Left lung (tissue), 10 donors: ENCODE measurements around the gene CHD5. TPM values are rescaled to one million over a fixed set of nuclear protein-coding genes. Genes with fewer than 3 reads are reported as not detected.

Experiments
- ATAC-seq: fragments of 200-7000 bp; cut with Tn5 transposase; one replicate; pipeline ENCODE4 v1.9.1; 2020; ENCODE audit warnings: moderate library complexity
- DNase-seq, 4 donors: peaks; one replicate each; pipeline ENCODE4 v3.0.0-alpha.2; 2013 to 2020
- H3K27ac ChIP-seq, 2 donors: fragments of 200-600 bp; sonication (generic) in 1 of 2; one replicate each; pipeline versions ENCODE4 v1.5.0 to v1.8.0; 2020 to 2021
- H3K27me3 ChIP-seq, 2 donors: fragments of 200-600 bp; sonication (generic) in 1 of 2; one replicate each; pipeline versions ENCODE4 v1.5.0 to v1.8.0; 2020 to 2021
- H3K36me3 ChIP-seq, 2 donors: fragments of 200-600 bp; sonication (generic) in 1 of 2; one replicate each; pipeline versions ENCODE4 v1.5.0 to v1.8.0; 2020 to 2021
- H3K4me1 ChIP-seq, 2 donors: fragments of 200-600 bp; one replicate each; pipeline ENCODE4 v1.8.0; 2021
- H3K4me3 ChIP-seq, 2 donors: fragments of 200-600 bp; sonication (generic) in 1 of 2; one replicate each; pipeline versions ENCODE4 v1.5.0 to v1.8.0; 2020 to 2021; ENCODE audit warnings: mild to moderate bottlenecking in 1 of 2
- H3K9me3 ChIP-seq, 2 donors: fragments of 200-600 bp; sonication (generic) in 1 of 2; one replicate each; pipeline versions ENCODE4 v1.5.0 to v1.8.0; 2020 to 2021
- intact Hi-C, 2 donors: fragments of 100-400 bp; cut with DNase I; formaldehyde crosslinking; loops; one replicate each; pipeline versions ENCODE4 v1.11.2 to v1.14.2; 2022
- polyA plus RNA-seq, 6 donors: library from polyadenylated mRNA; unstranded; fragments of 120-200 nt; gene quantifications; one replicate each; pipeline ENCODE4 v1.2.1, GENCODE V29; 2013; ENCODE audit not compliant: insufficient read length in 6 of 6
- total RNA-seq, 2 donors: library from RNA; stranded (reverse); fragmentation: NEBNext Ultra II Directional; extraction: Animal tissue kit (Norgen Biotek cat#: 25700); gene quantifications; one replicate each; pipeline ENCODE4 v1.2.1, GENCODE V29; 2021
- TF ChIP-seq, protein P1 (sequence below), 2 donors: fragments of 200-600 bp; sonication (generic) in 1 of 2; IDR thresholded peaks; one replicate each; pipeline versions ENCODE4 v1.5.0 to v1.8.0; 2021; ENCODE audit warnings: antibody characterized with exemption in 2 of 2
- donor health status: DM: no; HTN: yes; CAD: no.
- donor health status: DM: no; HTN: no; CAD: no.

CHD5 gene
- total and polyA plus RNA-seq, 8 donors, result 0.03 to 0.36 (median 0.13) TPM

DNA sequence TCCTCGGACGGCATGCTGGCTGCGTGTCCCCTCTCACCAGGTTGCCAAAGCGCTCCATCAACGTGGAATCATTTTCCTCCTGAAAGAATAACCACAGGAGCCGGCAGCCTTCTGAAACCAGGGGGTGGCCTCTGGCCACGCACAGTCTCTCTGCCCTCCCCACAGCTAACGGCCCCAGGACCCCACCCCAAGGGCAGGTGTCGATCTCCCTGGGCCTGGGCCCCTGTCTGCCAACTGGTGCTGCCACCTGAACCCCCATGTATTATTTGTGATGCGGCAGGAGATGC lies 88.4 kb downstream of the CHD5 start:
- Histone ChIP-seq H3K4me1 (no peaks in the 10 kb centered on the region), H3K27me3 (no peaks in the 10 kb centered on the region), H3K36me3 (peaks cover 0 to 84% of the 10 kb centered on the region in 2 donors), H3K4me3 (no peak overlapping the region), H3K9me3 (no peaks in the 10 kb centered on the region), H3K27ac (no peak overlapping the region)
- TF ChIP-seq, protein P1, sequence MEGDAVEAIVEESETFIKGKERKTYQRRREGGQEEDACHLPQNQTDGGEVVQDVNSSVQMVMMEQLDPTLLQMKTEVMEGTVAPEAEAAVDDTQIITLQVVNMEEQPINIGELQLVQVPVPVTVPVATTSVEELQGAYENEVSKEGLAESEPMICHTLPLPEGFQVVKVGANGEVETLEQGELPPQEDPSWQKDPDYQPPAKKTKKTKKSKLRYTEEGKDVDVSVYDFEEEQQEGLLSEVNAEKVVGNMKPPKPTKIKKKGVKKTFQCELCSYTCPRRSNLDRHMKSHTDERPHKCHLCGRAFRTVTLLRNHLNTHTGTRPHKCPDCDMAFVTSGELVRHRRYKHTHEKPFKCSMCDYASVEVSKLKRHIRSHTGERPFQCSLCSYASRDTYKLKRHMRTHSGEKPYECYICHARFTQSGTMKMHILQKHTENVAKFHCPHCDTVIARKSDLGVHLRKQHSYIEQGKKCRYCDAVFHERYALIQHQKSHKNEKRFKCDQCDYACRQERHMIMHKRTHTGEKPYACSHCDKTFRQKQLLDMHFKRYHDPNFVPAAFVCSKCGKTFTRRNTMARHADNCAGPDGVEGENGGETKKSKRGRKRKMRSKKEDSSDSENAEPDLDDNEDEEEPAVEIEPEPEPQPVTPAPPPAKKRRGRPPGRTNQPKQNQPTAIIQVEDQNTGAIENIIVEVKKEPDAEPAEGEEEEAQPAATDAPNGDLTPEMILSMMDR (IDR thresholded peaks at IDR 0.05), result no peak
- ATAC-seq (no peak), DNase-seq (peak in 1 of 4 donors; percentile 51)
- intact Hi-C loops, result no loop called here

DNA sequence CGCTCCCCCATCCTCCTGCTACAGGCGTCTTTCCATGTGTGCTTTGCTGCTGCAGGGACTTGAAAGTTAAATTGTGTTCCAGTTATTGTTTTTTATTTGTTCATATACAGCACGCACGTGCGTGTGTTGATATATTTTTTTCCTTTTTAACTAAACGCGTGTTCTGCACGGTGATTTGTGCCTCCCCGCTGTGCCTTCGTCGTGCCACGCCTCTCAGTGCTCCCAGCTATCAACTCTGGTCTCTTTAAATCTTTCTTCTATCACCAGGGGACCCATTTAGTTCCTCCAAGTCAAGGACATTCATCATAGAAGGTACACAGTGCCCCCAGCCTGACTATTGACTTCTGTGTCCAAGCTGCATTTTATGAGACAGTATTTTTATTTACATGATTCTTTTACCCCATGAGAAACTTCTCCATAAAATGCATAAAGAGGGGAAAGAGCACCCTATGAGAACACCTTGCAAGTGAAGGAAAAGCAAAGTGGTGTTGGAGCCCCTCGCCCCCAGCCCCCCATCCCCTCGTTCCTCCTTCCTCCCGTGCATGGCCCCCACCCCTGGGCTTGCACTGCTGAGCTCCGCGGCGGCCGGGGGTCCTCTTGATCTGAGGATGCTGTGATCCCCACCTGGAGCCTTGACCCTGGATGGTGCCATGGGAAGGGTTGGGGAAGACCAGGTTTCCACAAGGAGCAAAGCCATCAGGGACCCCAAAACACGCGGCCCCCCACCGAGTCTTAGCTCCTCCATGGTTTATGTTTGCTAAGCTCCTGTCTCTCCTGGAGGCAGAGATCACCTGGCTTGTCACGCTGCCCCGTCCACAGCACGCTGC lies 88.9 kb downstream of the CHD5 start:
- intact Hi-C loops, result no loop called here
- Histone ChIP-seq H3K27me3 (no peaks in the 10 kb centered on the region), H3K36me3 (peaks cover 0 to 78% of the 10 kb centered on the region in 2 donors), H3K4me1 (no peaks in the 10 kb centered on the region), H3K4me3 (no peak overlapping the region), H3K27ac (no peak overlapping the region), H3K9me3 (no peaks in the 10 kb centered on the region)
- TF ChIP-seq, protein P1 (IDR thresholded peaks at IDR 0.05), result no peak
- DNase-seq, result peak in 1 of 4 donors; percentile 70
- ATAC-seq, result no peak

DNA sequence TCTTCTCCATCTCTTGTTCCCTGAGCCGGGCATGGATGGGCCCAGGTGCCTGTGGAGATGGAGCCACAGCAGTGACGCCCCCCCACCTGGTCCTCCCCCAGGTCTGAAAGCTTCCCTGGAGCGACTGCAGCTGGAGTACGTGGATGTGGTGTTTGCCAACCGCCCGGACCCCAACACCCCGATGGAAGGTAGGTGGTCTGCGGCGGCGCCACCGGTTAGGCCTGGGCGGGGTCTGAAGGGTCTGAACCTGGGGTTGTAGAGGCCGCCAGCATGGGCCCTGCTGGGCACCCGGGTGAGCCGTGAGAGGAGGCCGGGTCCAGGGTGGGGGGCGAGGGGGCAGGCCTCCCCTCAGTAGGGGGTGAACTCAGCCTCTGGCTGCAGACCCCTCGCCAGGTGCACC lies 89.8 kb downstream of the CHD5 start:
- Histone ChIP-seq H3K27ac (no peak overlapping the region), H3K27me3 (no peaks in the 10 kb centered on the region), H3K36me3 (peaks cover 0 to 74% of the 10 kb centered on the region in 2 donors), H3K4me3 (no peak overlapping the region), H3K9me3 (no peaks in the 10 kb centered on the region), H3K4me1 (no peaks in the 10 kb centered on the region)
- TF ChIP-seq, protein P1 (IDR thresholded peaks at IDR 0.05), result no peak
- ATAC-seq (no peak), DNase-seq (peak in 1 of 4 donors; percentile 76)
- intact Hi-C loops, result no loop called here

DNA sequence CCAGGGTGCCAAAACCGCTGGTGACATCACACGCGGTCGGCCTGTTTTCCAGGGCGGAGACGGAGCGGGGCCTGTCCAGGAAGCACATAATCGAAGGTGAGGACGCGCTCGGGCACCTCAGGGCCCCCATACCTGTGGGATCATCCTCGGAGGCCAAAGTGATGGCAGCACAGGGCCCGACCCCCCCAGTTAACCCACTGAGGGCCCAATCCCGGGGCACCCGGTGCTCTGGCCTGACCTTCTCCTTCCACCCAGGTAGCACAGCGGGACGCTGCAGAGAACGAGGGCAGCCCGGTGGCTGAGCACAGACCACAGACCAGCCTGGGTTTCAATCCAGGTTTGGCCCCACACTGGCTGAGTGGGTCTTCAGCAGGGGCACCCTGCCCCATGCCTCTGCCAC lies 91.2 kb downstream of the CHD5 start:
- no peaks in the 10 kb centered on the region for H3K9me3 ChIP-seq
- no peak overlapping the region for H3K4me3 ChIP-seq
- intact Hi-C loops, result no loop called here
- no peak for ATAC-seq
- TF ChIP-seq, protein P1 (IDR thresholded peaks at IDR 0.05), result no peak
- no peaks in the 10 kb centered on the region for H3K4me1 ChIP-seq
- H3K27me3 ChIP-seq, result no peaks in the 10 kb centered on the region
- H3K27ac ChIP-seq, result no peak overlapping the region
- H3K36me3 ChIP-seq, result peaks cover 0 to 72% of the 10 kb centered on the region in 2 donors
- no peak for DNase-seq

DNA sequence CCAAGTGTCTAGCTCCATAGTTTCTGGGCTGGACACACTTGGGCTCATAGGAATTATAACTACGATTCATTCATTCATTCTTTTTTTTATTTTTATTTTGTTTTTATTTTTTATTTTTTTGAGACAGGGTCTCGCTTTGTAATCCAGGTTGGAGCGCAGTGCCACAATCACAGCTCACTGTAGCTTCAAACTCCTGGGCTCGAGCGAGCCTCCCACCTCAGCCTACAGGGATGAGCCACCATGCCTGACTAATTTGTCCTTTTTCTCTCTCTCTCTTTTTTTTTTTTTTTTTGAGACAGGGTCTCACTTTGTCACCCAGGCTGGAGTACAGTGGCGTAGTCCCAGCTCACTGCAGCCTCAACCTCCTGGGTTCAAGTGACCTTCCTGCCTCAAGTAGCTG lies 92.2 kb downstream of the CHD5 start:
- intact Hi-C loops, result no loop called here
- TF ChIP-seq, protein P1 (IDR thresholded peaks at IDR 0.05), result no peak
- H3K27ac ChIP-seq, result no peak overlapping the region
- no peaks in the 10 kb centered on the region for H3K27me3 ChIP-seq
- no peaks in the 10 kb centered on the region for H3K4me1 ChIP-seq
- no peak overlapping the region for H3K4me3 ChIP-seq
- ATAC-seq (no peak), DNase-seq (no peak)
- H3K9me3 ChIP-seq, result no peaks in the 10 kb centered on the region
- H3K36me3 ChIP-seq, result peaks cover 0 to 73% of the 10 kb centered on the region in 2 donors
